Panc1 (cell line): ENCODE data around the gene MGAT1. TPM values are rescaled to one million over a fixed set of nuclear protein-coding genes. Genes with fewer than 3 reads are reported as not detected.

Experiments used
- ATAC-seq: fragments of 200-7000 bp; cut with Tn5 transposase; 2 replicates; pipeline ENCODE4 v1.9.1; 2020; ENCODE audit warnings: mild to moderate bottlenecking, moderate library complexity
- BruUV-seq: library from RNA; stranded (reverse); fragments of 400-500 nt; replicated peaks from 2 replicates; lab custom pipeline; 2021; lab: Mats Ljungman, UMichigan
- CTCF ChIA-PET: fragments of 300-600 bp; sonication (Branson Sonifier 250); formaldehyde crosslinking; loops from one replicate; lab custom pipeline; 2022; ENCODE audit warnings: antibody characterized with exemption; lab: Charles Lee
- POLR2A ChIA-PET: fragments of 300-600 bp; sonication (Branson Sonifier 250); formaldehyde crosslinking; loops from one replicate; lab custom pipeline; 2022; ENCODE audit warnings: antibody characterized with exemption; lab: Charles Lee
- DNase-seq: peaks from one replicate; pipeline ENCODE4 v3.0.0-alpha.2; 2010; ENCODE audit warnings: low read depth, low spot score
- H3K27ac ChIP-seq: 2 replicates; pipeline ENCODE4 v1.5.1; 2011; ENCODE audit warnings: mild to moderate bottlenecking, low read length, inconsistent platforms
- H3K27me3 ChIP-seq: fragments of 200-500 bp; sonication (Bioruptor generic); 2 replicates; pipeline ENCODE4 v1.6.0; 2014; ENCODE audit warnings: low read length, inconsistent platforms; ENCODE audit not compliant: control insufficient read depth, insufficient read depth
- H3K36me3 ChIP-seq: fragments of 200-500 bp; sonication (Bioruptor generic); 2 replicates; pipeline ENCODE4 v1.5.1; 2014; ENCODE audit warnings: inconsistent platforms, mild to moderate bottlenecking, low read length, moderate library complexity; ENCODE audit not compliant: control insufficient read depth, insufficient read depth
- H3K4me1 ChIP-seq: 2 replicates; pipeline ENCODE4 v1.5.1; 2011; ENCODE audit warnings: inconsistent platforms, mild to moderate bottlenecking, low read length, moderate library complexity; ENCODE audit not compliant: control insufficient read depth, insufficient read depth
- H3K4me3 ChIP-seq, 2 experiments: 2 replicates each; pipeline ENCODE4 v1.5.1; 2011 to 2012; ENCODE audit warnings: low read depth in 2 of 2, low read length in 2 of 2, mild to moderate bottlenecking in 2 of 2, inconsistent platforms in 1 of 2, moderate library complexity in 1 of 2
- H3K9me3 ChIP-seq: fragments of 200-500 bp; sonication (Bioruptor generic); 2 replicates; pipeline ENCODE4 v1.5.1; 2014; ENCODE audit warnings: low read depth, mild to moderate bottlenecking, inconsistent platforms, low read length, moderate library complexity; ENCODE audit not compliant: control insufficient read depth, insufficient read depth
- CTCF ChIP-seq: fragments of 450-650 bp; IDR thresholded peaks from 2 replicates; pipeline ENCODE4 v1.5.1; 2017; ENCODE audit warnings: mild to moderate bottlenecking
- POLR2AphosphoS5 ChIP-seq: IDR thresholded peaks from 2 replicates; pipeline ENCODE4 v1.6.1; 2012; ENCODE audit warnings: mild to moderate bottlenecking, low read depth, low read length, moderate library complexity
- REST ChIP-seq, 2 experiments: IDR thresholded peaks; 2 replicates each; pipeline ENCODE4 v1.6.1; 2011 to 2012; ENCODE audit warnings: low read depth in 2 of 2, control low read depth in 1 of 2, low read length in 1 of 2, mild to moderate bottlenecking in 1 of 2, moderate library complexity in 1 of 2; ENCODE audit not compliant: insufficient read depth in 1 of 2
- SIN3A ChIP-seq: IDR thresholded peaks from 2 replicates; pipeline ENCODE4 v1.6.1; 2012; ENCODE audit warnings: low read depth, mild to moderate bottlenecking, low read length, moderate library complexity, borderline replicate concordance; ENCODE audit not compliant: insufficient read depth
- TCF7L2 ChIP-seq: IDR thresholded peaks from 2 replicates; pipeline ENCODE4 v1.6.1; 2011; ENCODE audit warnings: mild to moderate bottlenecking, low read depth, low read length, inconsistent platforms
- in situ Hi-C: cut with HindIII; loops from 2 replicates; pipeline ENCODE4 v1.10.0; 2016; ENCODE audit warnings: low sequenced_read_pairs, low pct_unique_long_range_greater_than_20kb
- intact Hi-C: fragments of 100-400 bp; cut with micrococcal nuclease; formaldehyde crosslinking; loops from one replicate; pipeline ENCODE4 v1.10.0; 2022; ENCODE audit not compliant: unreplicated experiment
- total RNA-seq: library from RNA; stranded (reverse); gene quantifications from one replicate; pipeline ENCODE4 v1.2.1, GENCODE V29; 2021; ENCODE audit not compliant: unreplicated experiment

Gene MGAT1
- total RNA-seq, 1 experiment from 2014 or later = 113 TPM

GRCh38 chr5:180807654-180808414 is 5.2 kb upstream of the MGAT1 start:
- Histone ChIP-seq H3K36me3 (no peaks in the 10 kb centered on the region), H3K4me1 (peaks cover 63% of the 10 kb centered on the region), H3K9me3 (no peaks in the 10 kb centered on the region), H3K27me3 (no peaks in the 10 kb centered on the region), H3K27ac (peak overlapping the region; percentile 94), H3K4me3 (peak overlapping the region; percentile 64 to 89)
- DNase-seq (no peak), ATAC-seq (no peak)
- intact Hi-C loops = loop anchor here (10.0 kb wide), 1 partner anchor 377 kb away; no protein-coding TSS in a partner anchor
- in situ Hi-C loops = no loop called here
- no TSS peak for BruUV-seq
- POLR2A ChIA-PET = interaction anchor here (0.5 kb wide), 1 partner anchor 52 kb away, joined by 6 read pairs; no protein-coding TSS in a partner anchor
- no peak for TF ChIP-seq CTCF
- TF ChIP-seq REST (IDR thresholded peaks at IDR 0.05; ENCODE audit: insufficient read depth in 1 of 2, low read depth in 2 of 2, low read length in 1 of 2) = no peak
- no peak for TF ChIP-seq TCF7L2
- CTCF ChIA-PET = no interaction called here

GRCh38 chr5:180807046-180807445 is 4.4 kb upstream of the MGAT1 start:
- CTCF ChIA-PET = no interaction called here
- no peaks in the 10 kb centered on the region for H3K36me3 ChIP-seq
- no peak for TF ChIP-seq POLR2AphosphoS5
- TF ChIP-seq SIN3A = no peak
- no peak for TF ChIP-seq TCF7L2
- no peak for TF ChIP-seq CTCF
- ATAC-seq (no peak), DNase-seq (no peak)
- peak overlapping the region; percentile 64 to 89; a peak in 3 of 4 replicates for H3K4me3 ChIP-seq
- H3K27ac ChIP-seq = peak overlapping the region; percentile 94
- peaks cover 61% of the 10 kb centered on the region for H3K4me1 ChIP-seq
- POLR2A ChIA-PET = no interaction called here
- no peaks in the 10 kb centered on the region for H3K27me3 ChIP-seq
- BruUV-seq = no TSS peak
- intact Hi-C loops = loop anchor here (10.0 kb wide), 1 partner anchor 378 kb away; no protein-coding TSS in a partner anchor
- in situ Hi-C loops = no loop called here
- no peaks in the 10 kb centered on the region for H3K9me3 ChIP-seq
